DMS 273 treated with DMSO at 0.1 percent for 48 hours (cell line): ENCODE results near the gene ARMC3.

Experiments used
- DNase-seq: peaks from one replicate; lab custom pipeline; 2025; lab: John Stamatoyannopoulos, UW

ARMC3 gene

GRCh38 chr10:22992075-22992474 is 64.2 kb downstream of the ARMC3 start:
- no peak for DNase-seq

GRCh38 chr10:22992621-22993020 is 64.8 kb downstream of the ARMC3 start:
- DNase-seq = no peak

- DNase-seq = no peak
Observed at GRCh38 chr10:22993314-22993713, 65.5 kb downstream of the ARMC3 start.

GRCh38 chr10:22997096-22997495 is 69.2 kb downstream of the ARMC3 start:
- DNase-seq = peak; percentile 39

GRCh38 chr10:22998091-22998490 is 70.2 kb downstream of the ARMC3 start:
- no peak for DNase-seq

GRCh38 chr10:22999942-23000341 is 72.1 kb downstream of the ARMC3 start:
- DNase-seq = no peak

GRCh38 chr10:23001901-23002516 is 74.2 kb downstream of the ARMC3 start:
- no peak for DNase-seq

GRCh38 chr10:23005150-23005549 is 77.3 kb downstream of the ARMC3 start:
- DNase-seq = no peak

GRCh38 chr10:23013581-23014335 is 85.9 kb downstream of the ARMC3 start:
- DNase-seq = no peak

- DNase-seq = no peak
Observed at GRCh38 chr10:23015021-23015707, 87.3 kb downstream of the ARMC3 start.

- no peak for DNase-seq
Observed at GRCh38 chr10:23016636-23017035, 88.8 kb downstream of the ARMC3 start.

GRCh38 chr10:23019633-23020032 is 91.8 kb downstream of the ARMC3 start:
- DNase-seq = no peak

- DNase-seq = no peak
Observed at GRCh38 chr10:23021430-23021829, 93.6 kb downstream of the ARMC3 start.

- no peak for DNase-seq
Observed at GRCh38 chr10:23024002-23024401, 96.1 kb downstream of the ARMC3 start.

- no peak for DNase-seq
Observed at GRCh38 chr10:23031318-23031717, 103.5 kb downstream of the ARMC3 start.

GRCh38 chr10:23034790-23035189 is 106.9 kb downstream of the ARMC3 start:
- DNase-seq = no peak

GRCh38 chr10:23035569-23035968 is 107.7 kb downstream of the ARMC3 start:
- no peak for DNase-seq

- no peak for DNase-seq
Observed at GRCh38 chr10:23037152-23037551, 109.3 kb downstream of the ARMC3 start.

GRCh38 chr10:23037561-23037960 is 109.7 kb downstream of the ARMC3 start:
- no peak for DNase-seq

- DNase-seq = no peak
Observed at GRCh38 chr10:23038172-23038571, 110.3 kb downstream of the ARMC3 start.

- DNase-seq = no peak
Observed at GRCh38 chr10:23040002-23040401, 112.1 kb downstream of the ARMC3 start.

- no peak for DNase-seq
Observed at GRCh38 chr10:23046027-23046426, 118.2 kb downstream of the ARMC3 start.
